ENCODE data around the gene FRAT2.

- TF ChIP-seq, protein P1, sequence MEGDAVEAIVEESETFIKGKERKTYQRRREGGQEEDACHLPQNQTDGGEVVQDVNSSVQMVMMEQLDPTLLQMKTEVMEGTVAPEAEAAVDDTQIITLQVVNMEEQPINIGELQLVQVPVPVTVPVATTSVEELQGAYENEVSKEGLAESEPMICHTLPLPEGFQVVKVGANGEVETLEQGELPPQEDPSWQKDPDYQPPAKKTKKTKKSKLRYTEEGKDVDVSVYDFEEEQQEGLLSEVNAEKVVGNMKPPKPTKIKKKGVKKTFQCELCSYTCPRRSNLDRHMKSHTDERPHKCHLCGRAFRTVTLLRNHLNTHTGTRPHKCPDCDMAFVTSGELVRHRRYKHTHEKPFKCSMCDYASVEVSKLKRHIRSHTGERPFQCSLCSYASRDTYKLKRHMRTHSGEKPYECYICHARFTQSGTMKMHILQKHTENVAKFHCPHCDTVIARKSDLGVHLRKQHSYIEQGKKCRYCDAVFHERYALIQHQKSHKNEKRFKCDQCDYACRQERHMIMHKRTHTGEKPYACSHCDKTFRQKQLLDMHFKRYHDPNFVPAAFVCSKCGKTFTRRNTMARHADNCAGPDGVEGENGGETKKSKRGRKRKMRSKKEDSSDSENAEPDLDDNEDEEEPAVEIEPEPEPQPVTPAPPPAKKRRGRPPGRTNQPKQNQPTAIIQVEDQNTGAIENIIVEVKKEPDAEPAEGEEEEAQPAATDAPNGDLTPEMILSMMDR (IDR thresholded peaks at IDR 0.05; ENCODE audit: extremely low read depth in 1 of 2, insufficient read depth in 1 of 2, low read depth in 1 of 2, low read length in 2 of 2): no peak
- TF ChIP-seq POLR2AphosphoS5 (IDR thresholded peaks at IDR 0.05; ENCODE audit: insufficient read depth, low read depth, low read length): no peak
- no peak for TF ChIP-seq FOS (IDR thresholded peaks at IDR 0.05; ENCODE audit: borderline replicate concordance, insufficient read depth, low read length)
- TF ChIP-seq, protein P2, sequence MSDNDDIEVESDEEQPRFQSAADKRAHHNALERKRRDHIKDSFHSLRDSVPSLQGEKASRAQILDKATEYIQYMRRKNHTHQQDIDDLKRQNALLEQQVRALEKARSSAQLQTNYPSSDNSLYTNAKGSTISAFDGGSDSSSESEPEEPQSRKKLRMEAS (IDR thresholded peaks at IDR 0.05; ENCODE audit: insufficient read depth, insufficient read length): no peak
- no peak for TF ChIP-seq POLR2A (IDR thresholded peaks at IDR 0.05; ENCODE audit: low read depth, low read length)
- TF ChIP-seq EZH2 (IDR thresholded peaks at IDR 0.05; ENCODE audit: borderline replicate concordance, low read depth, low read length, severe bottlenecking): no peak
- TF ChIP-seq MYC (IDR thresholded peaks at IDR 0.05; ENCODE audit: low read depth, low read length): no peak
Measured at GRCh38 chr10:97311111-97311626, 23.4 kb downstream of the FRAT2 start.

Data from endothelial cell of umbilical vein (primary cell).